Measurements from ENCODE around the gene LARGE1. TPM values are rescaled to one million over a fixed set of nuclear protein-coding genes. Genes with fewer than 3 reads are reported as not detected.

LARGE1 gene
- total RNA-seq, 4 donors from 2014 or later, result 18.7 to 82.1 (median 39.2) TPM

DNA sequence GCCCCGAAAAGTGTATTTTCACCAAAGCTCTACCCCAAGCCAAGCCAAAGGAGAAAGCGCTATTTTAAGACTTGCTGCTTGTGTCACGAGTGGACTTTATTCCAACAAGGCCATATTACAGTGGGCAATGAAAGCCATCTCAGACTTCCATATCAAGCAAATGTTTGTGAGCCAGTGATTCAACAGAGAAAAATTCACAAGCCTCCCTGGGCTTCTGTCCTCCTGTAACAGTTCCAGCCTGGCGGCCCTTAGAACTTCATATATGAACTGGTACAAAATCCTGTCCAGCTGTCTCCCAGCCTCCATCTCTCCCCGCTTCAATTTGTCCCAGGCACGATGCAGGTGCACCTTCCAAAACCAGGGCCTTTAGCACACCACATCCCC is 11.2 kb downstream of the LARGE1 start:
- H3K4me1 ChIP-seq, result peaks cover 0 to 4% of the 10 kb centered on the region in 2 donors
- H3K4me3 ChIP-seq, result no peak overlapping the region
- intact Hi-C loops (cut with DNase I; ENCODE audit: low total_unique reads), result no loop called here
- H3K27ac ChIP-seq, result peak overlapping the region; percentile 73 to 74
- no peaks in the 10 kb centered on the region for H3K9me3 ChIP-seq
- no peaks in the 10 kb centered on the region for H3K36me3 ChIP-seq
- TF ChIP-seq, protein P1, sequence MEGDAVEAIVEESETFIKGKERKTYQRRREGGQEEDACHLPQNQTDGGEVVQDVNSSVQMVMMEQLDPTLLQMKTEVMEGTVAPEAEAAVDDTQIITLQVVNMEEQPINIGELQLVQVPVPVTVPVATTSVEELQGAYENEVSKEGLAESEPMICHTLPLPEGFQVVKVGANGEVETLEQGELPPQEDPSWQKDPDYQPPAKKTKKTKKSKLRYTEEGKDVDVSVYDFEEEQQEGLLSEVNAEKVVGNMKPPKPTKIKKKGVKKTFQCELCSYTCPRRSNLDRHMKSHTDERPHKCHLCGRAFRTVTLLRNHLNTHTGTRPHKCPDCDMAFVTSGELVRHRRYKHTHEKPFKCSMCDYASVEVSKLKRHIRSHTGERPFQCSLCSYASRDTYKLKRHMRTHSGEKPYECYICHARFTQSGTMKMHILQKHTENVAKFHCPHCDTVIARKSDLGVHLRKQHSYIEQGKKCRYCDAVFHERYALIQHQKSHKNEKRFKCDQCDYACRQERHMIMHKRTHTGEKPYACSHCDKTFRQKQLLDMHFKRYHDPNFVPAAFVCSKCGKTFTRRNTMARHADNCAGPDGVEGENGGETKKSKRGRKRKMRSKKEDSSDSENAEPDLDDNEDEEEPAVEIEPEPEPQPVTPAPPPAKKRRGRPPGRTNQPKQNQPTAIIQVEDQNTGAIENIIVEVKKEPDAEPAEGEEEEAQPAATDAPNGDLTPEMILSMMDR (IDR thresholded peaks at IDR 0.05), result no peak
- TF ChIP-seq POLR2A (IDR thresholded peaks at IDR 0.05), result no peak
- peak; percentile 48 to 57 for DNase-seq
- H3K27me3 ChIP-seq, result no peaks in the 10 kb centered on the region

- H3K4me1 ChIP-seq, result peaks cover 0 to 4% of the 10 kb centered on the region in 2 donors
- H3K27me3 ChIP-seq, result no peaks in the 10 kb centered on the region
- peak overlapping the region; percentile 73 to 74 for H3K27ac ChIP-seq
- intact Hi-C loops (cut with DNase I; ENCODE audit: low total_unique reads), result no loop called here
- TF ChIP-seq, protein P1 (IDR thresholded peaks at IDR 0.05), result no peak
- no peak for TF ChIP-seq POLR2A (IDR thresholded peaks at IDR 0.05)
- H3K4me3 ChIP-seq, result no peak overlapping the region
- no peaks in the 10 kb centered on the region for H3K9me3 ChIP-seq
- DNase-seq, result no peak
- H3K36me3 ChIP-seq, result no peaks in the 10 kb centered on the region
Observed at GRCh38 chr22:33908171-33909074, 11.9 kb downstream of the LARGE1 start.

- H3K36me3 ChIP-seq, result no peaks in the 10 kb centered on the region
- H3K9me3 ChIP-seq, result no peaks in the 10 kb centered on the region
- no peak overlapping the region for H3K27ac ChIP-seq
- TF ChIP-seq POLR2A (IDR thresholded peaks at IDR 0.05), result no peak
- TF ChIP-seq, protein P1 (IDR thresholded peaks at IDR 0.05), result no peak
- DNase-seq, result no peak
- peaks cover 0 to 4% of the 10 kb centered on the region in 2 donors for H3K4me1 ChIP-seq
- H3K4me3 ChIP-seq, result no peak overlapping the region
- H3K27me3 ChIP-seq, result no peaks in the 10 kb centered on the region
- intact Hi-C loops (cut with DNase I; ENCODE audit: low total_unique reads), result no loop called here
Observed at GRCh38 chr22:33906954-33907353, 13.3 kb downstream of the LARGE1 start.

- no peak for TF ChIP-seq POLR2A (IDR thresholded peaks at IDR 0.05)
- TF ChIP-seq, protein P1 (IDR thresholded peaks at IDR 0.05), result no peak
- Histone ChIP-seq H3K4me3 (no peak overlapping the region), H3K36me3 (no peaks in the 10 kb centered on the region), H3K4me1 (peaks cover 0 to 4% of the 10 kb centered on the region in 2 donors), H3K9me3 (no peaks in the 10 kb centered on the region), H3K27me3 (no peaks in the 10 kb centered on the region), H3K27ac (no peak overlapping the region)
- intact Hi-C loops (cut with DNase I; ENCODE audit: low total_unique reads), result no loop called here
- no peak for DNase-seq
Observed at GRCh38 chr22:33906475-33906874, 13.8 kb downstream of the LARGE1 start.

GRCh38 chr22:33903012-33903411 is 17.3 kb downstream of the LARGE1 start:
- H3K36me3 ChIP-seq, result no peaks in the 10 kb centered on the region
- no peak for TF ChIP-seq POLR2A (IDR thresholded peaks at IDR 0.05)
- TF ChIP-seq, protein P1 (IDR thresholded peaks at IDR 0.05), result no peak
- H3K4me3 ChIP-seq, result no peak overlapping the region
- DNase-seq, result no peak
- H3K27me3 ChIP-seq, result no peaks in the 10 kb centered on the region
- intact Hi-C loops (cut with DNase I; ENCODE audit: low total_unique reads), result no loop called here
- no peak overlapping the region for H3K27ac ChIP-seq
- no peaks in the 10 kb centered on the region for H3K9me3 ChIP-seq
- no peaks in the 10 kb centered on the region for H3K4me1 ChIP-seq

Data from uterus (tissue), 4 donors.